GM21367 (cell line): Measurements from ENCODE around the gene CCT4.
A peak's percentile ranks its signal among the peaks of the same experiment; 100 is the strongest.
"Not testable (repeated sequence)": the region's sequence is repeated elsewhere in the genome, so short reads cannot be mapped to it uniquely, and the experiment has no call there.

ENCODE experiments used
- ATAC-seq: cut with Tn5 transposase; IDR thresholded peaks from one replicate; pipeline ENCODE4 v1.9.1; 2021; ENCODE audit not compliant: unreplicated experiment

The CCT4 gene

DNA sequence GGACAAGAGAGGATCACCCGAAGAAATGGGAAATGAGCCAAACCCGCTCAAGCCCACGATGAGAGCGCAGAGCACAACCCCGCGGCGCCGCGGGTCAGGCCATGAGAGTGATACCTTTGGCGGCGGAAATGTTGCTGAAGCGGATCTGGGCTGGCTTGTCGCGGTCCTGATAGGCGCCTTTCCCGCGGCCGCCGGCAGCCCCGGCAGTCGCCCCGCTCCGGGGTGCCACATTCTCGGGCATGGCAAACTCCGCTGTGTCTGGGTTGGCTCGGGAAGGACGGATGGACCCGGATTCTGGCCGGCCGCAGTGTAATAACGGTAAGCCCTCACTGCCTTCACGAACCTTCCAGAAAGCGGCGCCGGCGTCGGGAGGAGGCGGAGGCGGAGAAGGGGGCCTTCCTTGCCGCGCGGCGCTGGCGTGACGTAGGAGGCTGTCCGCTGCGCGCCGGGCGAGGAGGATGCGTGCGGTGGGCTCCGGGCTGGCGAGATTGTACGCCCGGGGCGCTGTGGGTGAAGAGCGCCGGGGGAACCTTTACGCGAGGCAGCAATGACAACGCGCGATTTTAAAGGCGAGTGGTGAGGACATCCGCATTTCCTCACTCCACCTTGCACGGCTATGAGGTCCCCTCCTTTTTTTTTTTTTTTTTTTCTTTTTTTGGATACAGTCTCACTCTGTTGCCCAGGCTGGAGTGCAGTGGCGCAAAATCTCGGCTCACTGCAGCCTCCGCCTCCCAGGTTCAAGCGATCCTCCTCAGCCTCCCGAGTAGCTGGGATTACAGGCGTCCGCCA, at the start of gene CCT4:
Gene CCT4, minus strand, starts transcription at position 390 of the 789 bp plus-strand sequence. Its CDS starts 149 bp downstream, at position 241.
- ATAC-seq = peak; percentile 72

- ATAC-seq = no peak
Observed at GRCh38 chr2:61937886-61938285, 49.4 kb upstream of the CCT4 start.

DNA sequence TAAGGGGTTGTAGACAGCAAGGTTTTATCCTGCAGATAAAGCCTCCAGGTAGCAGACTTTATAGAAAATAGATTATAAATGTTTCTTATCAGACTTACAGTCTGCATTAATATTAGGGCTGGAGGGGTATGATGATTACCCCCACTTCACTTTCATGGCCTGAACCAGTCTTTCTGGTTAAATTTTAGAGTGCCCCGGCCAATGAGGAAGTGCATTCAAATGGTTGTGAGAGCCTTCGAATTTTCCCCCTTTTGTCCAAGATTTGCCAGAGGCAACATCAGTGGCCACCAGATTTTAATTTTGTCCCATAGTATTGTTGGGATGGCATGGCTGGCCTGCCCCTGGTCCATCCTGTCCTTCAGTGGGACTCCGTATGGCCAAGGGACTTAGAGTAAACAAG, 48.6 kb upstream of the CCT4 start:
- no peak for ATAC-seq

GRCh38 chr2:61928826-61929461, 40.5 kb upstream of the CCT4 start:
- ATAC-seq = no peak

DNA sequence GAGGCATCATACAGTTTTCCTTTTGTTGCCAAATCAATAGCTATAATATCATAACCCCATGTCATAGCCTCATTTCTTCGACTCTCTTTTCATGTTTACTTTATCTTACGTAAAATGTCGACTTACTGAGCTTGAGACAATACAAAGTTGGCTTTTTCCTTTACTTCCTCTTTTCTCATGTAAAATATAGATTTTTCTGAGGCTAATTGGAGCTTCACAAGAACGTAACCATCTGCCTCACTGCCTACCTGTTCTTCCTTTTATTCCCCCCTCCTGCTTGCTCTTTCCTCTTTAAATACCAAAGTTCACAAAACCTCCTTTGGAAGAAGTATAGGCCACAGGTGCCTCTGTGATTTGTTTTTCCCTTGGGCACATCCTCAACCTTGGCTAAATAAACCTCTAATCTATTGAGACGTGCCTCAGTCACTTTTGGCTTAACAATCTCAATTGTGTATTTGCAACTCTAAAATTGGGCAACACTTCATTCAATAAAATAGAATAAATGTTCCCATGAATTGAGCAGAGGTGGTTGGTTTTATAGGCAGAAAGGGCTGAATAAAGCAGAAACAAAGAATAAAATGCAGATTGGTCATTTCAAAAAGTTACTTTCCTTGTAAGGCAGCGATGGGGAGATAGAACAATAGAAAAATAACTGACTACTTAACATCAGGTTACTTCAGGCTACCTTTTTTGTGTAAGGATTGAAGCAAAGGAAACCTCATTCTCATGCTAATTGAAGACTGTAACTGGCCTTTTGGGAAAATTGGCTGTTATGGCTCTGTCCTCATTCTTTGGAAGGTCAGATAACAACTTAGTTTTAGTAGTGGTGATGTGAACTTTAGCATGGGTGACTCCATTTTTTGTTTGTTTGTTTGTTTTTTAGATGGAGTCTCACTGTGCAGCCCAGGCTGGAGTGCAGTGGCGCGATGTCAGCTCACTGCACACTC, 38.3 kb upstream of the CCT4 start:
- no peak for ATAC-seq

DNA sequence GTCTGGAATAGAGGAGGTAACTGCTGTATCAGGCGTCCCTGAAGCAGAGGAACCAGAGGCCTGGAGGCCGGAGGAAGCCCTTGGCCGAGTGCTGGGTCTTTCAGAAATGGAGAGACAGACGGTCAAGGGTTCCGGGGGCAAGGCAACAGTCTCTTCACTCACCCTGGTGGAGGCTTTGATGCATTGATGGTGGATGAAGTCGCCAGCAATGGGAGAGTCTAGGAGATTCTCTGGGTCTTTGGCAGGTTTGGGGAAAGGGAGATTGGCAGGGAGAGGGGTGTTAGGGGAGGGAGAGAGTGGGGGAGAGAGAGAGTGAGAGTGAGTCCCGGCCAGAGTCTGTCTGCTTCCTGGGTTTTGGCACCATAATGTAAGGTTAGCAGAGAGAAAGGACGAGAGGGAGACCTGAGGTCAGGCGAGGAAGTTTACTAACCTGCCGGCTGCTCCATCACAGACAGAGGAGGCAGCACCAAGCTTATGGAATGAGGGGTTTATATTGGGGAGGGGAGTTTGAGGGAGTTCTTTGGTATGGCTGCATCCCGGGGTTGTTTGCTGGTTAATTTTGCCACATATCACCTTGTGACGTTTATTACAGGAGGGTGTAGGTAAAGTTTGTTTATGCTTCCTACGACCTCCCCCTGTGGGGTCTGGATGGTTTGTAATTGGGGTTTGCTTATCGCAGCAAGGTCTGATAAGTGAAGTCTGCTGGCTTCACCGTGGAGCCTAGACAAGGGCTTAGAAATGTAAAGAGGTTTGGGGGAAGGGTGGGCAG, 36.6 kb upstream of the CCT4 start:
- no peak for ATAC-seq

- ATAC-seq = no peak
Observed at GRCh38 chr2:61922714-61923113, 34.3 kb upstream of the CCT4 start.

GRCh38 chr2:61920548-61920947, 32.1 kb upstream of the CCT4 start:
- ATAC-seq = no peak

- not testable (repeated sequence) for ATAC-seq
Observed at GRCh38 chr2:61914794-61915193, 26.3 kb upstream of the CCT4 start.

GRCh38 chr2:61911510-61911909, 23.1 kb upstream of the CCT4 start:
- ATAC-seq = no peak

- ATAC-seq = no peak
Observed at GRCh38 chr2:61910603-61911002, 22.1 kb upstream of the CCT4 start.

DNA sequence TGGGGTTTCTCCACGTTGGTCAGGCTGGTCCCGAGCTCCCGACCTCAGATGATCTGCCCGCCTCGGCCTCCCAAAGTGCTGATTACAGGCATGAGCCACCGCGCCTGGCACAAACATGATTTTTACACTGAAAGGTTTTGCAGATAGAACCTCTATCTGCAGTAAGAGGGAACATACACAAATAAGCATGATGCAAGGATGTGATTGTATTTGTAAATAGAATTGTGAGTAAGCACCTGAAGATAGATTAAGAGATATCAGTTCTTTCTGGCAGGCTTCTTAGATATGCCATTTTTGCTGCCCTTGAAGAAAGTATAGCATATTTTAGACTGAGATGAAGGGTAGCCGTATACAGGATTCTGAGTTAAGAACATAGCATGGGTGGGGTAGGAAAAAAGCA, 20.7 kb upstream of the CCT4 start:
- no peak for ATAC-seq

DNA sequence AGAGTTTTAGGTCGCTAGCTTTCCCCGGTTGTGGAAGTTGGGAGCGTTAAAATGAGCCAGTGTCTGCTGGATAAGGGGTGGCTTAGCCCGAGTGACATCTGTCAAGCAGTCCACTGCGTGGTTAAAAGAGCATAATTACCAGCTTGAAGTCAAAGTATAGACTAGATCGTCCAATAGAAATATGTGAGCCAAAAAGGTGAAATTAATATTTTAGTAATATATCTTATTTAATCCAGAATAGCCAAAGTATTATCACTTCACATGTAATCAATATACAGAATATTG, 17.7 kb upstream of the CCT4 start:
- ATAC-seq = no peak

GRCh38 chr2:61905372-61906185, 17.1 kb upstream of the CCT4 start, which contains the start of gene COMMD1:
Gene COMMD1 (plus strand): TSS chr2:61905674. CDS start chr2:61905679, 5 bp downstream.
- peak; percentile 91 for ATAC-seq

DNA sequence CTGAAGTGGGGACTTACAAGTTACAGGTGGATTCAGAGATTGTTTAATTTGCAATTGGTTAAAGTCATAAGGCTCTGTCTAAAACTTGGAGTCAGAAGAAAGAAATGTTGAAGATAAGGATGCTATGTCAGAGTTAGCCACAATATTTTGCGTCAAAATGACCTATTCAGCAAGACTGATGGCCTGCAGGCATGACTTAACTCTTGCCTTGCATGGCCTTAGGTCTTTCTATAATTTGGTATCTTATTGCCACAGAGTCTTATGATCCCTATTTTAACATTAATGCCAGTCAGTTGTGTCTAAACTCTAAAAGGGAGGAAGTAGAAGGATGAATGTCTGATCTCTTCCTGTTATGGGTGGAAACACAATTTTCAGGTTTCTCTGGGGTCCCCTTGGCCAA, 11.8 kb upstream of the CCT4 start:
- ATAC-seq = no peak

- ATAC-seq = no peak
Observed at GRCh38 chr2:61898810-61899209, 10.4 kb upstream of the CCT4 start.

DNA sequence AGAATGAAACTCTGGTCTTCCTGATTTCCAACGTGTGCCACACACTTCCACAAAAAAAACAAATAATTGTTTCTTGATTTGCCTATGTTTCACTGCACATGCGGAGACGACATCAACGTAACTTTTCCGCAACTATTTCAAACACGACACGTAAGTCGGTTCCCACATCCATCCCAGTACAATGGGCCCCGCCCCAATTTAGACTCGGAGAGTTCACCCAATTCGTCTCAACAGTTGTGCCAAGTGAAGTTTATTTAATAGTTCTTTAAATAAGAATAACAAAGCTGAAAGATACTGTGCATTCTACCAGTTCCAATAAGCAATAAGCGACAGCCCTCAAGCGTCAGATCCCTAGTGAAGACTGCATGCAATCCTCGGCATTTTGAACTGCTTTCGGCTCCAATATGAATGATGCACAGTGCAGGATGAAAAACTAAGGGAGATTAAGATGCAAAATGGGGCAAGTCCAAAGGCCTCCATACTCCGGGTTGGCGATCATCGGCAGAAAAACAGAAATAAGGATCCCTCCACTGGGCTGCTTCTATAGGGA, 664 bp downstream of the CCT4 start:
- ATAC-seq = no peak

DNA sequence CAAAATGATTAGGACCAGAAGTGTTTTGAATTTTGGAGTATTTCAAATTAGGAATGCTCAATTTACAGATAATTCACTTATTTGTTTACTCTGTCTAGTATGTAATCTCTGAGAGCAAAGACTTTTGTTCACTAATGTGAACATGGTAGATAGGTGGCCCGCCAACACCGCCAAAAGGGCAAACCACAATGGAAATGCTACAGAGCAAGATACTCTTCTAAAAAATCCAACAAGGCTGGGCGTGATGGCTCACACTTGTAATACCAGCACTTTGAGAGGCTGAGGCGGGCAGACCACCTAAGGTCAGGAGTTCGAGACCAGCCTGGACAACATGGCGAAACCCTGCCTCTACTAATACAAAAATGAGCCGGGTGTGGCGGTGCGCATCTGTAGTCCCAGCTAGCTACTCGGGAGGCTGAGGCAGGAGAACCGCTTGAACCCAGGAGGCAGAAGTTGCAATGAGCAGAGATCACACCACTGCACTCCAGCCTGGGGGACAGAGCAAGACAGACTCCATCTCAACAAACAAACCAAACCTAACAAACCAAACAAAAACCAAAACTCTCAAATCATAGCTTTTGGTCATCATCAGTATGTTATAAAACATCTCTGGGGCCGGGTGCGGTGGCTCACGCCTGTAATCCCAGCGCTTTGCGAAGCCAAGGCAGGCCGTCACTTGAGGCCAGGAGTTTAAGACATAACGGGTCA, 2.4 kb downstream of the CCT4 start:
- no peak for ATAC-seq

- no peak for ATAC-seq
Observed at GRCh38 chr2:61882850-61883249, 5.6 kb downstream of the CCT4 start.
